Measurements from ENCODE around the gene KLHL10. TPM values are rescaled to one million over a fixed set of nuclear protein-coding genes. Genes with fewer than 3 reads are reported as not detected.

The KLHL10 gene
- total RNA-seq, 5 donors from 2014 or later (not counting 1 experiment from before 2014, with no cell fraction given): not detected

DNA sequence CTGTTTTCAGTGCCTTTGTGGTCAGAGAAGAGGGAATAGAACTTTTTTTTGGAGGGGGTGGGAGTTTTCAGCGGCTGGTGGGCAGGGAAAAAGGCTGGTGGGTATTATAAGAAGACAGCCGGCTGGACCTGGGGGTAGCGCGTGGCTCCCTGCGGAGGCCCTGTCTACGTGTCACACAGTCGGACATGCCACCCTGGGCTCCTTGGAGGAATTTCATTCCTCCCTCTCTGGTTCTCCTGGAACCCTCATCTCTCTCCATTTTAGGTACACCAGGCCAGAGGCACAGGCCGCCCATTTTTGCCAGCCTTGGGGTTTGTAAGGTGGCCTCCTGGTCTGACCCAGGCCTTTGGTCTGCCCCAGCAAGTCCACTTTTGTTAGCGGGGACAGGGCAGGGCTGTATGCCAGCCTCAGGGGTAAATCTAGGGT, 23.9 kb upstream of the KLHL10 start:
- peak overlapping the region; percentile 31 to 96 (median 59) for H3K4me3 Mint-ChIP-seq
- no peaks in the 10 kb centered on the region for H3K27me3 Mint-ChIP-seq
- POLR2A ChIA-PET: no interaction called here
- peaks cover 0 to 33% of the 10 kb centered on the region in 2 experiments for H3K27me3 ChIP-seq (replicated peaks in 1 of 2; ENCODE audit: control insufficient read depth in 2 of 2, extremely low read depth in 1 of 2, insufficient read depth in 2 of 2, low read length in 1 of 2)
- no peak overlapping the region for H3K27ac ChIP-seq (ENCODE audit: low read length)
- H3K9me3 ChIP-seq: no peaks in the 10 kb centered on the region
- CTCF ChIA-PET: no interaction called here
- no peaks in the 10 kb centered on the region for H3K9me3 Mint-ChIP-seq
- H3K36me3 Mint-ChIP-seq: peaks cover 3% of the 10 kb centered on the region
- no peak for ATAC-seq (replicated peaks in 1 of 4)
- DNase-seq: no peak
- WGBS (ENCODE audit: insufficient coverage): 94% methylated on average over 3 of the region's 9 CpGs
- no peaks in the 10 kb centered on the region for H3K36me3 ChIP-seq (ENCODE audit: control insufficient read depth in 2 of 2, extremely low read depth in 1 of 2, insufficient read depth in 1 of 2, low read length in 1 of 2)
- no peak overlapping the region for H3K27ac Mint-ChIP-seq
- H3K4me1 ChIP-seq (ENCODE audit: control insufficient read depth in 1 of 2, extremely low read depth in 1 of 2, insufficient read depth in 2 of 2, low read length in 2 of 2): peaks cover 0 to 33% of the 10 kb centered on the region in 2 experiments
- H3K4me3 ChIP-seq (ENCODE audit: control insufficient read depth in 1 of 2, extremely low read depth in 1 of 2, low read length in 1 of 2): no peak overlapping the region
- H3K4me1 Mint-ChIP-seq: peaks cover 20 to 28% (median 25%) of the 10 kb centered on the region in 3 donors

DNA sequence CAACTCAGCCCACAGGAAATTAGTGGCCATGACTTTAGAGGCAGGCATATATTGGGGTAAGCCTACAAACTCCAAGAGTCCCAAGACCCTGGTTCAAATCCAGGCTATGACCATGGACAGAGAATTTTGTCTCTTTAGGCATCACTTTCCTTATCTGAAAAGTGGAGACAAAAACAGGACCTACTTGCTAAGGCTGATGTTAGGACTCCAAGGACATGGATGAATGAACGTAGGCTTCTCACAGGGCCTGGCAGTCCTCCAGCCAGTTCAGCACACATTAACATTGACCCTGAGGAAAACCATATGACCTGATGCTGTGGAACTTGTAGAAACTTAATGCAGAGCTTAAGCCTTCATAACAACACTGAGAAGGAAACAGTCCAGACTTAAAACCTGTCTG, 23.4 kb upstream of the KLHL10 start:
- H3K27ac Mint-ChIP-seq: no peak overlapping the region
- DNase-seq (no peak), ATAC-seq (replicated peaks in 1 of 4) (no peak)
- Histone ChIP-seq H3K27me3 (replicated peaks in 1 of 2; ENCODE audit: control insufficient read depth in 2 of 2, extremely low read depth in 1 of 2, insufficient read depth in 2 of 2, low read length in 1 of 2) (peaks cover 0 to 37% of the 10 kb centered on the region in 2 experiments), H3K36me3 (ENCODE audit: control insufficient read depth in 2 of 2, extremely low read depth in 1 of 2, insufficient read depth in 1 of 2, low read length in 1 of 2) (no peaks in the 10 kb centered on the region), H3K27ac (ENCODE audit: low read length) (no peak overlapping the region), H3K4me3 (ENCODE audit: control insufficient read depth in 1 of 2, extremely low read depth in 1 of 2, low read length in 1 of 2) (no peak overlapping the region), H3K4me1 (ENCODE audit: control insufficient read depth in 1 of 2, extremely low read depth in 1 of 2, insufficient read depth in 2 of 2, low read length in 2 of 2) (peaks cover 0 to 33% of the 10 kb centered on the region in 2 experiments), H3K9me3 (no peaks in the 10 kb centered on the region)
- H3K4me3 Mint-ChIP-seq: peak overlapping the region in 2 of 3 donors; percentile 56 to 96
- CTCF ChIA-PET: no interaction called here
- peaks cover 20 to 28% (median 25%) of the 10 kb centered on the region in 3 donors for H3K4me1 Mint-ChIP-seq
- H3K9me3 Mint-ChIP-seq: no peaks in the 10 kb centered on the region
- H3K27me3 Mint-ChIP-seq: no peaks in the 10 kb centered on the region
- POLR2A ChIA-PET: no interaction called here
- peaks cover 3% of the 10 kb centered on the region for H3K36me3 Mint-ChIP-seq
- 86% methylated on average over 1 of the region's 1 CpG for WGBS (ENCODE audit: insufficient coverage)

DNA sequence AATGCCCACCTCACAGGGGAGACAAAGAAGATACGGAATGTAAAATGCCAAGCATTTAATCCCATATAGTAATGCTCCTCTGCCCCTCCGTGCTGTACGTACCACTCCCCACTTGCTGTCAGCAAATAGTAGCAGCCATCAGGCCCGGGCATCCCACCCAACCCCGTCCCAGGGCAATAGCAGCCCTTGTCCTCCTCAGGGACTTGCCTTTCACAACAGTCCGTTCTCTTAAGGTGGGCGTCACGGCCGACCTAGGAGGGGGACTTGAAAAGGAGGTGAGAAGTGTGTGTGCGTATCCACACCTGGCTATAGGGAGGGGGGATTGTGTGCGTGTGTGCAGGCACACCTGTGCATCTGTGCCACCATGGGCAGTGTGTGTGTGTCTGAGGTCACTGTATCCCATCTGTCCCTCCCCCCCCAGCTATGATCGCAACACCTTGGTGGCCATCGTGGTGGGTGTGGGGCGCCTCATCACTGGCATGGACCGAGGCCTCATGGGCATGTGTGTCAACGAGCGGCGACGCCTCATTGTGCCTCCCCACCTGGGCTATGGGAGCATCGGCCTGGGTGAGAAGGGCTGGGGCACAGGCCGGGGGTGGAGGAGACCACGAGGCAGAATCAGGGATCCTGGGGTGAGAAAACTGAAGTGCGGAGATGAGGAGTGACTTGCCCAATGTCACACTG, 20.8 kb upstream of the KLHL10 start:
- Histone ChIP-seq H3K4me1 (ENCODE audit: control insufficient read depth in 1 of 2, extremely low read depth in 1 of 2, insufficient read depth in 2 of 2, low read length in 2 of 2) (peaks cover 0 to 12% of the 10 kb centered on the region in 2 experiments), H3K36me3 (ENCODE audit: control insufficient read depth in 2 of 2, extremely low read depth in 1 of 2, insufficient read depth in 1 of 2, low read length in 1 of 2) (no peaks in the 10 kb centered on the region), H3K9me3 (no peaks in the 10 kb centered on the region), H3K27me3 (replicated peaks in 1 of 2; ENCODE audit: control insufficient read depth in 2 of 2, extremely low read depth in 1 of 2, insufficient read depth in 2 of 2, low read length in 1 of 2) (peaks cover 0 to 30% of the 10 kb centered on the region in 2 experiments), H3K4me3 (ENCODE audit: control insufficient read depth in 1 of 2, extremely low read depth in 1 of 2, low read length in 1 of 2) (no peak overlapping the region), H3K27ac (ENCODE audit: low read length) (no peak overlapping the region)
- ChIA-PET CTCF (interaction anchor here in 1 of 2 donors (0.6 kb wide), 1 partner anchor 68 kb away, joined by 3 read pairs; no protein-coding TSS in a partner anchor), POLR2A (no interaction called here)
- Mint-ChIP-seq H3K4me1 (peaks cover 7 to 12% (median 10%) of the 10 kb centered on the region in 3 donors), H3K36me3 (no peaks in the 10 kb centered on the region), H3K27ac (no peak overlapping the region), H3K27me3 (peaks cover 0 to 2% of the 10 kb centered on the region in 2 donors), H3K4me3 (no peak overlapping the region), H3K9me3 (no peaks in the 10 kb centered on the region)
- no peak for DNase-seq
- no peak for ATAC-seq (replicated peaks in 1 of 4)
- 89% methylated on average over 16 of the region's 23 CpGs for WGBS (ENCODE audit: insufficient coverage)

DNA sequence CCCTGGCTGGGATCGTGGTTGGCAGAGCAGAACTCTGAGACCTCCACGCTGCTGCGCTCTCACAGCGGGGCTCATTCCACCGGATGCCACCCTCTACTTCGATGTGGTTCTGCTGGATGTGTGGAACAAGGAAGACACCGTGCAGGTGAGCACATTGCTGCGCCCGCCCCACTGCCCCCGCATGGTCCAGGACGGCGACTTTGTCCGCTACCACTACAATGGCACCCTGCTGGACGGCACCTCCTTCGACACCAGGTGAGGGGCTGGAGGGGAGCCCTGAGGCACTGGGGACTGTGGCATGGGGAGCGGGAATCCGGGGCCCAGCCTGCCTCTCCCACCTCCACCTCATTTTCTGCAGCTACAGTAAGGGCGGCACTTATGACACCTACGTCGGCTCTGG, 19.6 kb upstream of the KLHL10 start:
- Histone ChIP-seq H3K9me3 (no peaks in the 10 kb centered on the region), H3K27me3 (replicated peaks in 1 of 2; ENCODE audit: control insufficient read depth in 2 of 2, extremely low read depth in 1 of 2, insufficient read depth in 2 of 2, low read length in 1 of 2) (peaks cover 0 to 21% of the 10 kb centered on the region in 2 experiments), H3K4me1 (ENCODE audit: control insufficient read depth in 1 of 2, extremely low read depth in 1 of 2, insufficient read depth in 2 of 2, low read length in 2 of 2) (peaks cover 0 to under 1% of the 10 kb centered on the region in 2 experiments), H3K27ac (ENCODE audit: low read length) (no peak overlapping the region), H3K36me3 (ENCODE audit: control insufficient read depth in 2 of 2, extremely low read depth in 1 of 2, insufficient read depth in 1 of 2, low read length in 1 of 2) (no peaks in the 10 kb centered on the region), H3K4me3 (ENCODE audit: control insufficient read depth in 1 of 2, extremely low read depth in 1 of 2, low read length in 1 of 2) (no peak overlapping the region)
- Mint-ChIP-seq H3K9me3 (no peaks in the 10 kb centered on the region), H3K27me3 (peaks cover 0 to 2% of the 10 kb centered on the region in 2 donors), H3K27ac (no peak overlapping the region), H3K36me3 (no peaks in the 10 kb centered on the region), H3K4me3 (no peak overlapping the region), H3K4me1 (peaks cover 0 to 5% (median 3%) of the 10 kb centered on the region in 3 donors)
- no peak for ATAC-seq (replicated peaks in 1 of 4)
- ChIA-PET POLR2A (no interaction called here), CTCF (no interaction called here)
- 93% methylated on average over 13 of the region's 20 CpGs for WGBS (ENCODE audit: insufficient coverage)
- no peak for DNase-seq

DNA sequence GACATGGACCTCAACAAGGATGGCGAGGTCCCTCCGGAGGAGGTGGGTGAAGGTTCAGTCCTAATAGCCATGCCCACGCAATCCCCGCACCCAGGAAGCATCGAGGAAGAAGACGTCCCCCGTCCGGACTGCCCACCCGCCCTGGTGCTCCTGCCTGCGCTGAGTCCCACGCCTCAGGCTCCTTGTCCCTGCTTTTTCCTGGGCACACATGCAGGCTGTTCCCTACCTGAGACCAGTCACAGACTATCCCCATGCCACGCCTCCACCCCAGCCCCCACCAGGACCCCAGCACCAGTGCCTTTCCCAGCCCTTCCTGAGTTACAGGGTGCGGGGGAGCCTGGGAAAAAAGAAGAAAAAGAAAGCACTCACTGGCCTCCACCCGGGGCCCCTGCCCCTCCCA, 15.8 kb upstream of the KLHL10 start:
- peaks cover 0 to 2% of the 10 kb centered on the region in 2 donors for H3K27me3 Mint-ChIP-seq

DNA sequence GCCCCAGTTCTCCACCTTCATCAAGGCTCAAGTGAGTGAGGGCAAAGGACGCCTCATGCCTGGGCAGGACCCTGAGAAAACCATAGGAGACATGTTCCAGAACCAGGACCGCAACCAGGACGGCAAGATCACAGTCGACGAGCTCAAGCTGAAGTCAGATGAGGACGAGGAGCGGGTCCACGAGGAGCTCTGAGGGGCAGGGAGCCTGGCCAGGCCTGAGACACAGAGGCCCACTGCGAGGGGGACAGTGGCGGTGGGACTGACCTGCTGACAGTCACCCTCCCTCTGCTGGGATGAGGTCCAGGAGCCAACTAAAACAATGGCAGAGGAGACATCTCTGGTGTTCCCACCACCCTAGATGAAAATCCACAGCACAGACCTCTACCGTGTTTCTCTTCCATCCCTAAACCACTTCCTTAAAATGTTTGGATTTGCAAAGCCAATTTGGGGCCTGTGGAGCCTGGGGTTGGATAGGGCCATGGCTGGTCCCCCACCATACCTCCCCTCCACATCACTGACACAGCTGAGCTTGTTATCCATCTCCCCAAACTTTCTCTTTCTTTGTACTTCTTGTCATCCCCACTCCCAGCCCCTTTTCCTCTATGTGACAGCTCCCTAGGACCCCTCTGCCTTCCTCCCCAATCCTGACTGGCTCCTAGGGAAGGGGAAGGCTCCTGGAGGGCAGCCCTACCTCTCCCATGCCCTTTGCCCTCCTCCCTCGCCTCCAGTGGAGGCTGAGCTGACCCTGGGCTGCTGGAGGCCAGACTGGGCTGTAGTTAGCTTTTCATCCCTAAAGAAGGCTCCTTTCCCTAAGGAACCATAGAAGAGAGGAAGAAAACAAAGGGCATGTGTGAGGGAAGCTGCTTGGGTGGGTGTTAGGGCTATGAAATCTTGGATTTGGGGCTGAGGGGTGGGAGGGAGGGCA, 15.1 kb upstream of the KLHL10 start:
- Mint-ChIP-seq H3K9me3 (no peaks in the 10 kb centered on the region), H3K4me3 (no peak overlapping the region), H3K4me1 (no peaks in the 10 kb centered on the region), H3K36me3 (no peaks in the 10 kb centered on the region), H3K27me3 (peaks cover 0 to 2% of the 10 kb centered on the region in 2 donors), H3K27ac (no peak overlapping the region)
- no peak for ATAC-seq (replicated peaks in 1 of 4)
- H3K27me3 ChIP-seq (replicated peaks in 1 of 2; ENCODE audit: control insufficient read depth in 2 of 2, extremely low read depth in 1 of 2, insufficient read depth in 2 of 2, low read length in 1 of 2): peaks cover 0 to 15% of the 10 kb centered on the region in 2 experiments
- H3K4me1 ChIP-seq (ENCODE audit: control insufficient read depth in 1 of 2, extremely low read depth in 1 of 2, insufficient read depth in 2 of 2, low read length in 2 of 2): no peaks in the 10 kb centered on the region
- no peak overlapping the region for H3K27ac ChIP-seq (ENCODE audit: low read length)
- CTCF ChIA-PET: interaction anchor here in 1 of 2 donors (0.6 kb wide), 1 partner anchor 705 kb away, joined by 3 read pairs; no protein-coding TSS in a partner anchor
- 87% methylated on average over 10 of the region's 12 CpGs for WGBS (ENCODE audit: insufficient coverage)
- POLR2A ChIA-PET: no interaction called here
- H3K4me3 ChIP-seq (ENCODE audit: control insufficient read depth in 1 of 2, extremely low read depth in 1 of 2, low read length in 1 of 2): no peak overlapping the region
- H3K9me3 ChIP-seq: no peaks in the 10 kb centered on the region
- DNase-seq: no peak
- peaks cover 0 to 11% of the 10 kb centered on the region in 2 donors for H3K36me3 ChIP-seq (ENCODE audit: control insufficient read depth in 2 of 2, extremely low read depth in 1 of 2, insufficient read depth in 1 of 2, low read length in 1 of 2)

More for the DNA sequence above, 15.8 kb upstream of the KLHL10 start:
- no peak for DNase-seq
- no peak overlapping the region for H3K27ac Mint-ChIP-seq
- H3K4me1 ChIP-seq (ENCODE audit: control insufficient read depth in 1 of 2, extremely low read depth in 1 of 2, insufficient read depth in 2 of 2, low read length in 2 of 2): no peaks in the 10 kb centered on the region
- peaks cover 0 to 19% of the 10 kb centered on the region in 2 experiments for H3K27me3 ChIP-seq (replicated peaks in 1 of 2; ENCODE audit: control insufficient read depth in 2 of 2, extremely low read depth in 1 of 2, insufficient read depth in 2 of 2, low read length in 1 of 2)
- no peak for ATAC-seq (replicated peaks in 1 of 4)
- no peaks in the 10 kb centered on the region for H3K9me3 ChIP-seq
- H3K4me3 Mint-ChIP-seq: no peak overlapping the region
- no peaks in the 10 kb centered on the region for H3K9me3 Mint-ChIP-seq
- ChIA-PET CTCF (no interaction called here), POLR2A (no interaction called here)
- H3K27ac ChIP-seq (ENCODE audit: low read length): no peak overlapping the region
- H3K36me3 ChIP-seq (ENCODE audit: control insufficient read depth in 2 of 2, extremely low read depth in 1 of 2, insufficient read depth in 1 of 2, low read length in 1 of 2): peaks cover 0 to 9% of the 10 kb centered on the region in 2 donors
- 89% methylated on average over 12 of the region's 14 CpGs for WGBS (ENCODE audit: insufficient coverage)
- H3K4me3 ChIP-seq (ENCODE audit: control insufficient read depth in 1 of 2, extremely low read depth in 1 of 2, low read length in 1 of 2): no peak overlapping the region
- H3K4me1 Mint-ChIP-seq: no peaks in the 10 kb centered on the region
- H3K36me3 Mint-ChIP-seq: no peaks in the 10 kb centered on the region
